ENCODE results near the gene CAPN15. TPM values are rescaled to one million over a fixed set of nuclear protein-coding genes. Genes with fewer than 3 reads are reported as not detected.

Gene CAPN15
- total and polyA plus RNA-seq, 2 of the 4 experiments (the other 2 are of a cell fraction), result 9.3 to 24.3 TPM

- peak within 1 kb of the TSS; percentile 100 for H3K23ac ChIP-seq (ENCODE audit: low read depth, low read length)
- ChIA-PET POLR2A (ENCODE audit: unreplicated experiment) (no interaction called here), CTCF (interaction anchor here (0.8 kb wide), 1 partner anchor 11 kb away, joined by 3 read pairs; no protein-coding TSS in a partner anchor)
- peak within 1 kb of the TSS; percentile 99 for H3K14ac ChIP-seq (replicated peaks; ENCODE audit: low read depth, low read length)
- peak within 1 kb of the TSS; percentile 92 for H3K27ac ChIP-seq (ENCODE audit: insufficient read depth, low read length)
- H2BK5ac ChIP-seq (ENCODE audit: low read depth, low read length, poor library complexity, severe bottlenecking), result peak within 1 kb of the TSS; percentile 95
- peak within 1 kb of the TSS; percentile 100 for H2AK9ac ChIP-seq (replicated peaks; ENCODE audit: low read depth, low read length, poor library complexity)
- peak within 1 kb of the TSS; percentile 95 for H3K4me2 ChIP-seq (ENCODE audit: low read depth, low read length)
- DNase-seq (peak; percentile 97), ATAC-seq (ENCODE audit: low read depth) (peak; percentile 87)
- peak within 1 kb of the TSS; percentile 94; the same call in 2 of the 3 replicates for H2BK15ac ChIP-seq (ENCODE audit: low read depth, low read length)
- in situ Hi-C loops (cut with MboI; ENCODE audit: low sequenced_read_pairs) (no loop called here), intact Hi-C loops (cut with micrococcal nuclease) (loop anchor here (2.0 kb wide), 2 partner anchors 47 to 193 kb away; partner anchors contain the start of genes METTL26 and NME4), dilution Hi-C loops (cut with HindIII; ENCODE audit: low sequenced_read_pairs, unreplicated experiment) (no loop called here)
- 0 out of 2 replicates have a peak, but pooled peaks cover 2% of the 10 kb centered on the region for H3K36me3 ChIP-seq (ENCODE audit: control insufficient read depth, insufficient read depth, low read length)
- no TSS peak for BruUV-seq (replicated peaks)
- peak within 1 kb of the TSS; percentile 97 for H4K5ac ChIP-seq (ENCODE audit: low read depth, low read length)
- peak within 1 kb of the TSS; percentile 37 to 100; a peak in 3 of 4 replicates for H4K8ac ChIP-seq (ENCODE audit: low read depth in 2 of 2, low read length in 2 of 2)
- no peaks in the 10 kb centered on the region for H3K27me3 ChIP-seq (ENCODE audit: control insufficient read depth, insufficient read depth, low read length)
- peak within 1 kb of the TSS; percentile 99 for H3K4ac ChIP-seq (ENCODE audit: low read depth, low read length)
- peak within 1 kb of the TSS; percentile 67 for H2AK5ac ChIP-seq (ENCODE audit: low read depth, low read length)
- 0% methylated on average over 42 of the region's 67 CpGs; no CpG with 5 or more reads in 1 of the 2 experiments for WGBS, 2 experiments (ENCODE audit: extremely low coverage in 2 of 2, insufficient read length in 1 of 2)
- peaks cover 17% of the 10 kb centered on the region; the same call in 1 of the 2 replicates for H3K9me1 ChIP-seq (ENCODE audit: insufficient read depth, low read length)
- peak within 1 kb of the TSS; percentile 98 for H3K4me3 ChIP-seq (ENCODE audit: insufficient read depth, low read depth, low read length)
- peak within 1 kb of the TSS; percentile 100 for H2AFZ ChIP-seq (replicated peaks; ENCODE audit: low read length, poor library complexity)
- peak within 1 kb of the TSS; percentile 84 for H3K9ac ChIP-seq (ENCODE audit: low read depth, low read length)
- H3K4me1 ChIP-seq (ENCODE audit: control insufficient read depth, insufficient read depth, low read length), result peaks cover 18% of the 10 kb centered on the region
- H3K56ac ChIP-seq (ENCODE audit: extremely low read depth, insufficient read depth, low read length), result peak within 1 kb of the TSS; percentile 89
- H3K18ac ChIP-seq (ENCODE audit: low read depth, low read length), result peak within 1 kb of the TSS; percentile 99
- peak within 1 kb of the TSS; percentile 99 for H2BK120ac ChIP-seq (ENCODE audit: low read depth, low read length)
- no peaks in the 10 kb centered on the region for H3K9me3 ChIP-seq (ENCODE audit: control insufficient read depth, insufficient read depth, low read length)
- peak within 1 kb of the TSS; percentile 94; the same call in 1 of the 2 replicates for H2BK20ac ChIP-seq (ENCODE audit: low read depth, low read length)
- H4K20me1 ChIP-seq (ENCODE audit: insufficient read depth, low read length), result peaks cover 48% of the 10 kb centered on the region
- peaks cover 25 to 71% of the 10 kb centered on the region in 2 experiments; a peak in 3 of 4 replicates for H3K79me1 ChIP-seq (ENCODE audit: low read depth in 1 of 2, low read length in 2 of 2)
- peak within 1 kb of the TSS; percentile 97 for H4K91ac ChIP-seq (ENCODE audit: insufficient read depth, low read depth, low read length)
- TF ChIP-seq RFX5 (IDR thresholded peaks at IDR 0.05; ENCODE audit: low read depth, low read length) (peak; percentile 78), USF2 (IDR thresholded peaks at IDR 0.05; ENCODE audit: low read depth, low read length) (no peak; the same call in 1 of the 2 replicates), MAZ (IDR thresholded peaks at IDR 0.05; ENCODE audit: borderline replicate concordance, low read depth, low read length) (peak; percentile 88), NFE2L2 (IDR thresholded peaks at IDR 0.05; ENCODE audit: low read depth, low read length) (no peak), BHLHE40 (IDR thresholded peaks at IDR 0.05; ENCODE audit: low read depth, low read length) (peak; percentile 21; the same call in 1 of the 2 replicates), SMC3 (IDR thresholded peaks at IDR 0.05; ENCODE audit: low read depth, low read length) (no peak), CEBPB (IDR thresholded peaks at IDR 0.05; ENCODE audit: low read depth, low read length) (no peak), RCOR1 (IDR thresholded peaks at IDR 0.05; ENCODE audit: insufficient replicate concordance, low read length) (no peak), FOS (IDR thresholded peaks at IDR 0.05; ENCODE audit: low read depth, low read length) (peak; percentile 72; the same call in 1 of the 2 replicates), MXI1 (IDR thresholded peaks at IDR 0.05; ENCODE audit: borderline replicate concordance, low read depth, low read length) (no peak), MAFK (IDR thresholded peaks at IDR 0.05; ENCODE audit: low read depth, low read length) (no peak), CTCF (conservative IDR thresholded peaks at IDR 0.05; ENCODE audit: low read depth, low read length) (peak; percentile 29), RAD21 (IDR thresholded peaks at IDR 0.05; ENCODE audit: low read length) (no peak), ELK1 (IDR thresholded peaks at IDR 0.05; ENCODE audit: borderline replicate concordance, low read depth, low read length) (no peak)
These were observed 62.2 kb downstream of the CAPN15 start, which contains the start of gene RAB40C for GRCh38 chr16:589658-590187. Gene RAB40C (plus strand): TSS chr16:590066. CDS start chr16:590292, 226 bp downstream.

Measured in IMR-90 (cell line).